Measurements from ENCODE around the gene PLEKHO2.

DNA sequence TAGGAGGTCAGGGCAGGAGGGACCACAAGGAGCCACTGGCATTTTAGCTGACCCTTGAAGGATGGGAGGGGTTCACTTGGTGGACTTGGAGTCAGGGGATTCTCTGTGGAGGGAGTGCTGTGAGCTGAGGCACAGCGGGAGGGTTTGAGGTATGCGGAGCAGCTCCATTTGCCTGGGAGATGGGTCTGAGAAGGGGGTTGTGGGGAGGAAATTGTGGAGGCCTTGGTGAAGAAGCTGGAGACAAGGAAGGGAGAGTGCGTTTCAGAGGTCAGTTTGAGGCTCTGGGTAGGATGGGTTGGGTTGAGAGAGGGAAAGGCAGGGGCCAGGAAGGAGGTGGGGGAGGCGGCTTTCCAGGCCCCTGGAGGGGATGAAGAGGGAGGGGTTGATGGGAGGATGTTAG lies 20.2 kb downstream of the PLEKHO2 start:
- TF ChIP-seq CTCF (IDR thresholded peaks at IDR 0.05; ENCODE audit: extremely low read depth in 1 of 2, insufficient read depth in 1 of 2, low read depth in 1 of 2, low read length in 2 of 2) (no peak), JUN (IDR thresholded peaks at IDR 0.05; ENCODE audit: borderline replicate concordance, insufficient read depth, insufficient read length, low read depth) (no peak), POLR2AphosphoS5 (IDR thresholded peaks at IDR 0.05; ENCODE audit: insufficient read depth, low read depth, low read length) (no peak), EZH2 (IDR thresholded peaks at IDR 0.05; ENCODE audit: borderline replicate concordance, low read depth, low read length, severe bottlenecking) (no peak)
